Astrocyte of the spinal cord (primary cell): ENCODE measurements around the gene ERFL.

Experiments
- DNase-seq: peaks from one replicate; pipeline ENCODE4 v3.0.0; 2011; ENCODE audit warnings: low read depth, low spot score
- H3K4me3 ChIP-seq: 2 replicates; pipeline ENCODE4 v1.5.1; 2011; ENCODE audit warnings: low read depth, mild to moderate bottlenecking, low read length, moderate library complexity
- in situ Hi-C: cut with HindIII; loops from 2 replicates; pipeline ENCODE4 v1.10.0; 2017; ENCODE audit warnings: low sequenced_read_pairs
- TF ChIP-seq, protein P1 (sequence below): IDR thresholded peaks from 2 replicates; pipeline ENCODE4 v1.5.1; 2012; ENCODE audit warnings: low read depth, mild to moderate bottlenecking, low read length, inconsistent platforms

Gene ERFL

DNA sequence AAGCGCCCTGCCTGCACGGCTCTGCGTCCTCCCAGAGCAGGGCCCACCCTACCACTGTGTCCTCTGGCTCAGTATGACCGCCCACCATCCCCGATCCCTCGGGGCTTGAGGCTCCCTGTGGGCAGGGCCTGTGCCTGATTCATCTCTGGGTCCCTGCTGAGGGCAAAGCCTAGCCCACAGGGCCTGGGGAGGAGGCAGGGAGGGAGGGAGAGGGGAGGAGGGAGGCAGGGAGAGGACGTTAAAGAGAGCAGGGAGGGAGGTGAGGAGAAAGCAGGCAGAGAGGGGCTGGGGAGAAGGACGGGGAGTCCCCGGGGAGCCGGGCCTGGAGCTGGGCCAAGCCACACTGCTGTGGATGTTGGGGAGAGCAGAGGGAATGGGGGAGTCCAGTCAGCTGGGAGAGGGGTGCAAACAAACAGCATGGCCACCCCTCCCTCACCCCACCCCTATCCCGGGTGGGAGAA is 4.0 kb upstream of the ERFL start:
- TF ChIP-seq, protein P1, sequence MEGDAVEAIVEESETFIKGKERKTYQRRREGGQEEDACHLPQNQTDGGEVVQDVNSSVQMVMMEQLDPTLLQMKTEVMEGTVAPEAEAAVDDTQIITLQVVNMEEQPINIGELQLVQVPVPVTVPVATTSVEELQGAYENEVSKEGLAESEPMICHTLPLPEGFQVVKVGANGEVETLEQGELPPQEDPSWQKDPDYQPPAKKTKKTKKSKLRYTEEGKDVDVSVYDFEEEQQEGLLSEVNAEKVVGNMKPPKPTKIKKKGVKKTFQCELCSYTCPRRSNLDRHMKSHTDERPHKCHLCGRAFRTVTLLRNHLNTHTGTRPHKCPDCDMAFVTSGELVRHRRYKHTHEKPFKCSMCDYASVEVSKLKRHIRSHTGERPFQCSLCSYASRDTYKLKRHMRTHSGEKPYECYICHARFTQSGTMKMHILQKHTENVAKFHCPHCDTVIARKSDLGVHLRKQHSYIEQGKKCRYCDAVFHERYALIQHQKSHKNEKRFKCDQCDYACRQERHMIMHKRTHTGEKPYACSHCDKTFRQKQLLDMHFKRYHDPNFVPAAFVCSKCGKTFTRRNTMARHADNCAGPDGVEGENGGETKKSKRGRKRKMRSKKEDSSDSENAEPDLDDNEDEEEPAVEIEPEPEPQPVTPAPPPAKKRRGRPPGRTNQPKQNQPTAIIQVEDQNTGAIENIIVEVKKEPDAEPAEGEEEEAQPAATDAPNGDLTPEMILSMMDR: no peak
- in situ Hi-C loops: no loop called here
- H3K4me3 ChIP-seq: no peak overlapping the region
- DNase-seq: no peak

DNA sequence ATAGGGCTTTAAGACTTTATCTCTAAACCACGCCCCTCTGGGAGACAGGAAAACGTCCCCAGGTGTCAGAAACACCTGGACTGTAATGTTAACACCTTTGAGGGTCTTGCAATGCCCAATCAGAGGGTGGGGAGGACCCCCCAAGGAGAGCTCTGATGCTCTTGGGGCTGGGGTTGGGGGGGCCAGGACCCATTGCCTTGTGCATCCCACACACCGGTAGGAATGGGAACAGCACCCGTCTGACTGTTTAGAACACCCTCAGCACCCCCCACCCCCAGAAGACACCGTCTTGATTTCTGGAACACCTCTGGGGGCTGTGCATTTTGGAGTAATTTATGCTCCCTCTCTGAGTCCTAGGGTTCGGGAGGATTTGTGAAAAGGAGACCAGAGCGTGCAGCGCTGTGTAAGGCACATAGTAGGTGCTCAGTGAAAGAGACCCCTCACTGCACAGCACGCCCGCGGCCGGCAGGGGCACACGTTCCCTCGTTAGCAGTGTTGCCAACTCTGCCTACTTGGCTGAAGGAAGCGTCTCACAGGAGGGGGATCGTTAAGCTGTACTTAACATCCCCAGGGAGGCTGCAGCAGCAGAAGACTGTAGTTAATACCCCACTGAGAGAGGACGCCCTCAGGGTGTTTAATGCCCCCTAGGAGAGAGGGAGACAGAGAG is 2.8 kb upstream of the ERFL start:
- in situ Hi-C loops: no loop called here
- no peak overlapping the region for H3K4me3 ChIP-seq

DNA sequence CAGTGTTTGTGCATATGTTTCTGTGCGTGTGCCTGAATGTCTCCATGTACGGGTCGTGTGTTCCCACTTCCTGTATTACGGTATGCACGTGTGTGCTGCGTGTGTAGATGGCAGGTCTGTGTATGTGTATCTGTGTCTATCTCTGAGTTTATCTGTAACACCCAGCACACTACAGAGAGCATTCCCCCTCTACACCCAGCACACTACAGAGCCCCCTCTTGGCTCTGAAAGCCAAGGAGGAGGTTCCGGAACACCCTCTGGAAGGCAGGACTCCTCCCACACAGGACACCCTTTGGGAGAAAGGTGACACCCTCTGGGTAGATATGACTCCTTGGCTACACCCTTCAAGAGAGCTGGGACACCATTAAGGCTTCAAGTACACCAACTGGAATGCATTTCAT is 2.1 kb upstream of the ERFL start:
- TF ChIP-seq, protein P1: no peak
- H3K4me3 ChIP-seq: no peak overlapping the region
- no peak for DNase-seq
- in situ Hi-C loops: no loop called here

More for the DNA sequence above, 2.8 kb upstream of the ERFL start:
- DNase-seq: no peak
- TF ChIP-seq, protein P1: peak; percentile 42

DNA sequence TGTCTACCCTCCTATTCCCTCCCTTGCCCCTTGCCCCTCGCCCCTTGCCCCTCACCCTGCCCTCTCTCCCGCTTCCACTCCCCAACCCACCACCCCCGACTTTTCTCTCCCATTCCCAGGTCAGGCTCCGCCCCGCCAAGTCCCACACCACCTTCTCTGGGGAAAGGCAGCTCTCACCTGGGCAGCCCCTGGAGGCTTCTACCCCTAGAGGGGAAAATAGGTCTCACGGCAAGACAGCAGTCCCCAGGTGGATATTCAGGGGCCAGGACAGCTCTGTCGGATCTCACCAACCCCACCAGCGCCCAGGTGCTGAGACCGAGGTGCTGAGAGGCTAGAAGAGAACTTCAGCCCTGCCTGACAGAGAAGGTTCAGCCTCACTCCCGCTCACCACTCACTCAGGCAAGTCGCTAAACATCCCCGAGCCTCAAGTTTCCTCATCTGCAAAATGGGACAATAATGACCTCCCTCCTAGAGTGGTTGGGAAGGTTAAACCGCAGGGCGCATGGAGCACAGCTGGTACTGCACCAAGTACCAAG is 1.4 kb upstream of the ERFL start:
- no peak for DNase-seq
- TF ChIP-seq, protein P1: no peak
- no peak overlapping the region for H3K4me3 ChIP-seq
- in situ Hi-C loops: no loop called here

DNA sequence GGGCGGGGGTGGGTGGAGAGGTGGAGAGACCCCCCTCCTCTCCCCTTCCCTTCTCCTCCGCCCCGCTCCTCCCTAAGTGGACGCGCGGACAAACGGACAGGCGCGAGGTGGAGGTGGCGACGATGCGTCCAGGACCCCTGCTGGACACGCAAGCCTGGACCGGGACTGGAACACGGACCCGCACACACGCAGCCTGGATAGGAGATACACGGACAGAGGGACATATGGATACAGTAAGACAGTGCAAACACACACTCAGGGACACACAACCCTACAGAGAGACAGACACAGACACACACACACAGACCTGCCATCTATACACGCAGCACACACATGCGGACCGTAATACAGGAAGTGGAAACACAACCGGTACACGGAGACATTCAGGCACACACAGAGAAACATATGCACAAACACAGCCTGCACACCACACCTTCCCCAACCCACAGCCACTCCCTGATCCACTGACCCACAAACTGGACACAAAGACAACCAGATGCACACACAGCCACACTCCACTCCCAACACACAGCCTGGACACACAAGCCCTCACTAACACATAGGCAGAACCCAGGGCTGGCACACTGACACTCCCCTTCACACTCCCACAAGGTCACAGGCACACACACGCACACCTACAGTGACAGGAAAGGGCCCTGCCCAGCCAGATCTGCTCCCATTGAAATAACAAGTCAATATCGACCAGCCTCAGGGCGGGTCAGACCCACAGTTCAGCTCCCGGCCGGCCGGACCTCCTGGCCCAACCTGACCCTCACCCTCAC is 696 bp upstream of the ERFL start:
- in situ Hi-C loops: no loop called here
- TF ChIP-seq, protein P1: no peak
- no peak for DNase-seq
- H3K4me3 ChIP-seq: no peak overlapping the region

DNA sequence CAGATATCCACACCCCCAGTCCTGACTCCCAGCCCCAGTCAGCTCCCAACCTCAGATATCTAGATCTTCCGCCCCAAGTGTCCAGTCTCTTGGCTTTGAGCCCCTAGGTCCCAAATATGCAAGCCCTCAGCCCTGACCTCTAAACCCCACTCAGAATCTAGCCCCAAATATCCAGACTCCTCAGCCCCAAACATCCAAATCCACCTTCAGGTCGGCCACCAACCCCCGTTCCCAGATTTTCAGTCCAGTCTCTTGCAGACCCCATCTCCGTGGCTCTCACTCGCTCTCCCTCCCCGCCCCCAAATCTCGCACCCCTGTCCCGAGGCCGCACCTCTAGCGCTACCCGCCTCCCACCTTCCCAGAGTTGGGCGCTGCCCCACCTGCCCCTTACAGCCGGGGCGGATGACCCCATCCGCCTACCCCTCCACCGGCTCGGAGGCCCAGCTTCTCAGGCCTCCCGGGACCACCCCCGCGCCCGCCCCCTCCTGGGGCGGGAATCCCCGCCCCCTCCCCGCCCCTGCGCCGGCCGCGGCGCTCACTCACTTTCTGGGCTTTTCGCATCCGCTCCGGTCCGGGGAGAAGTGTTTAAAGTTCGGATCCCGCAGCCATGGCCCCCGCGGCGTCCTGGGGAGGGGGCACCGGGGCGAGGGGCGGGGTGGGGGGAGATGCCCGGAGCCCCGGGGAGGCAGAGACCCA is 604 bp downstream of the ERFL start:
- TF ChIP-seq, protein P1: no peak
- in situ Hi-C loops: no loop called here
- DNase-seq: no peak
- peak overlapping the region; percentile 29 for H3K4me3 ChIP-seq
